ENCODE data around the gene STIM1.

GRCh38 chr11:4125141-4125540 is 269.7 kb downstream of the STIM1 start:
- no peak for TF ChIP-seq ZFP3 (CRISPR knock-in tag; IDR thresholded peaks at IDR 0.05)
- TF ChIP-seq OSR1 (CRISPR knock-in tag; IDR thresholded peaks at IDR 0.05), result no peak
- TF ChIP-seq ZNF8 (CRISPR knock-in tag; IDR thresholded peaks at IDR 0.05), result no peak
- no peak for TF ChIP-seq ARNTL (CRISPR knock-in tag; IDR thresholded peaks at IDR 0.05; ENCODE audit: borderline replicate concordance, low read depth)
- TF ChIP-seq RARB (CRISPR knock-in tag; IDR thresholded peaks at IDR 0.05), result no peak
- no peak for TF ChIP-seq PPARA (CRISPR knock-in tag; IDR thresholded peaks at IDR 0.05; ENCODE audit: borderline replicate concordance)
- no peak for TF ChIP-seq PATZ1 (CRISPR knock-in tag; IDR thresholded peaks at IDR 0.05; ENCODE audit: borderline replicate concordance)
- no peak for TF ChIP-seq CSDC2 (CRISPR knock-in tag; IDR thresholded peaks at IDR 0.05)
- TF ChIP-seq POU6F1 (CRISPR knock-in tag; IDR thresholded peaks at IDR 0.05; ENCODE audit: borderline replicate concordance, low read depth), result no peak
- no peak for TF ChIP-seq ZNF565 (CRISPR knock-in tag; conservative IDR thresholded peaks at IDR 0.05; ENCODE audit: low read depth)

All from SK-N-SH treated with all-trans-retinoic acid at 6 μM for 48 hours (cell line).